Raji (cell line): Measurements from ENCODE around the gene GJB3.

ENCODE experiments used
- POLR2A ChIP-seq: IDR thresholded peaks from 2 replicates; pipeline ENCODE4 v1.6.1; 2011; ENCODE audit warnings: low read depth, low read length, control low read depth; ENCODE audit not compliant: insufficient read depth

GJB3 gene

GRCh38 chr1:34781071-34781843 is at the start of gene GJB3:
Gene GJB3 (plus strand): TSS chr1:34781214. CDS start chr1:34784763, 3,549 bp downstream.
- no peak for TF ChIP-seq POLR2A

GRCh38 chr1:34736692-34737091 is 44.3 kb upstream of the GJB3 start:
- no peak for TF ChIP-seq POLR2A

- TF ChIP-seq POLR2A, result no peak
These were observed 41.4 kb upstream of the GJB3 start for GRCh38 chr1:34739613-34740012.

- TF ChIP-seq POLR2A, result no peak
These were observed 40.7 kb upstream of the GJB3 start for GRCh38 chr1:34740161-34740868.

GRCh38 chr1:34742667-34743270 is 38.2 kb upstream of the GJB3 start:
- TF ChIP-seq POLR2A, result no peak

- TF ChIP-seq POLR2A, result no peak
These were observed 37.2 kb upstream of the GJB3 start for GRCh38 chr1:34743775-34744174.

- TF ChIP-seq POLR2A, result no peak
These were observed 36.2 kb upstream of the GJB3 start for GRCh38 chr1:34744851-34745250.

- no peak for TF ChIP-seq POLR2A
These were observed 35.3 kb upstream of the GJB3 start for GRCh38 chr1:34745666-34746065.

- no peak for TF ChIP-seq POLR2A
These were observed 34.9 kb upstream of the GJB3 start for GRCh38 chr1:34746101-34746500.

GRCh38 chr1:34746785-34747637 is 34.0 kb upstream of the GJB3 start:
- no peak for TF ChIP-seq POLR2A

- TF ChIP-seq POLR2A, result no peak
These were observed 33.4 kb upstream of the GJB3 start for GRCh38 chr1:34747638-34747941.

GRCh38 chr1:34749992-34750391 is 31.0 kb upstream of the GJB3 start:
- no peak for TF ChIP-seq POLR2A

GRCh38 chr1:34750610-34751009 is 30.4 kb upstream of the GJB3 start:
- TF ChIP-seq POLR2A, result no peak

GRCh38 chr1:34753163-34753562 is 27.9 kb upstream of the GJB3 start:
- no peak for TF ChIP-seq POLR2A

- TF ChIP-seq POLR2A, result no peak
These were observed 25.9 kb upstream of the GJB3 start, which contains the start of gene GJB5 for GRCh38 chr1:34754964-34755637. Gene GJB5 (plus strand): TSS chr1:34755047. CDS start chr1:34757331, 2,284 bp downstream.

- TF ChIP-seq POLR2A, result no peak
These were observed 25.1 kb upstream of the GJB3 start for GRCh38 chr1:34755961-34756360.
